NCI-H2029 treated with DMSO at 0.1 percent for 48 hours (cell line): ENCODE data around the gene UQCC5.

Experiments
- DNase-seq: peaks from one replicate; lab custom pipeline; 2025; lab: John Stamatoyannopoulos, UW

The UQCC5 gene

DNA sequence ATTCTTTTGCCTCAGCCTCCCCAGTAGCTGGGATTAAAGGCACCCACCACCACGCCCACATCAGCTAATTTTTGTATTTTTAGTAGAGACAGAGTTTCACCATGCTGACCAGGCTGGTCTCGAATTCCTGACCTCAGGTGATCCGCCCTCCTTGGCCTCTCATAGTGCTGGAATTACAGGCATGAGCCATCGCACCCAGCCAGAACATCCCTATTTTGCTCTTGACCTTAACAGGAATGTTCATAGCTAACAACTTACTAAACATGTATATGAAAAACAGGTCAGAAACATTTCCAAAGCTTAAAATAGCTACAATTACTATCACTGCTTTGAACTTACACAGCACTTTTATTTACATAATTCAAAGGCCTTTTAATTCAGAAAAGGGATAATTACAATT lies 33.7 kb downstream of the UQCC5 start:
- no peak for DNase-seq

DNA sequence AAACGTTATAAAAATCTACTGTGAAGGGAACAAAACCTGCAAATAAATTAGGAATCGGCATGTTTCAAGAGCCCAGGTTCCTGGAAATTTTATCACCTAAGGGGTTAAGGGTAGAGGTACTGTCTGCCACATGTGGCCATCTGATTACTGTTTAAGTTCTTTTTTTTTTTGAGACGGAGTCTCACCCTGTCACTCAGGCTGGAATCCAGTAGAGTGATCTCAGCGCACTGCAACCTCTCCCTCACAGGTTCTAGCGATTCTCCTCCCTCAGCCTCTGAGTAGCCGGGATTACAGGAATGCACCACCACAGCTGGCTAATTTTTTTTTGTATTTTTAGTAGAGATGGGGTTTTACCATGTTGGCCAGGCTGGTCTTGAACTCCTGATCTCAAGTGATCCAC lies 35.8 kb downstream of the UQCC5 start:
- DNase-seq = no peak

DNA sequence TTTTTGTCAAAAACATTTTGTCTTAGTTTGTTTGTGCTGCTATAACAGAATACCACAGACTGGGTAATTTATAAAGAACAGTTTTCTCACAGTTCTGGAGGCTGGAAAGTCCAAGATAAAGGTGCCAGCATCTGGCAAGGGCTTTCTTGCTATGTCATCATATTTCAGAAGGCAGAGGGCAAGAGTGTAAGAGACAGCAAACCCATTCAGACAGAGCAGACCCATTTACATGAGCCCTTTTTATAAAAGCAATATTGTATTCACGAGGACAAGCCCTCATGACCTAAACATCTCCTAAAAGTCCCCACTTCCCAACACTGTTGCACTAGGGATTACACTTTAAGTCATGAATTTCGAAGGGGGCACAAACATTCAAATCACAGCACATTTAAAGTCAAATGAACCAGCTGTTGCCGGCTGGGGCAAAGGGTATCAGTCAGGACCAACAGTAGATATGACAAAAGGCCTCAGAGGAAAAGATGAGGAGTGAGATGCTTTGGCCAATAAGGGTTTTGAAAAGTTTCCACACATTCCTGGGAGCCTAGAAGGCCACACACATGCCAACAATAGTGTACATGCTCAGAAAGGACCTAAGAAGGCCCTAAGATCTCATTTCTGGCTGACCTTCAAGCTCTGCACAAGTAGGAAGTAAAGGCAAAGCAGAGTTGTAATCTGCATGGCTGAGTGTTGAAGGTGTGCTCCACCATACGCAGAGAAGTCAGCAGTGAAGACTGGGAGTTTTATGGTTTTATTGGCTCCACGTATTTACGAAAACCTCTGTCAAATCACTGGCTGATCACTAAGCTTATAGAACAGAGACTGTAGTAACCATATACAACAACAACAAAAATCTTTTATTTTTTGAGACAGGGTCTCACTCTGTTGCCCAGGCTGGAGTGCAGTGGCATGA lies 37.9 kb downstream of the UQCC5 start:
- no peak for DNase-seq
